Common myeloid progenitor, CD34-positive (primary cell): ENCODE measurements around the gene CYTH1.

Experiments used
- CTCF ChIA-PET: fragments of 350-600 bp; sonication (Branson Sonifier 250); formaldehyde crosslinking; loops from one replicate; lab custom pipeline; 2021; ENCODE audit warnings: antibody characterized with exemption; lab: Charles Lee
- POLR2A ChIA-PET: fragments of 350-600 bp; sonication (Branson Sonifier 250); formaldehyde crosslinking; loops from one replicate; lab custom pipeline; 2021; ENCODE audit warnings: antibody characterized with exemption; lab: Charles Lee
- DNase-seq, 3 donors: peaks; one replicate each; pipeline versions ENCODE4 v3.0.0 to v3.0.0-alpha.2; 2013
- H3K27ac ChIP-seq, 2 experiments: 1 replicate in 1 of 2; 2 replicates in 1 of 2; pipeline ENCODE4 v1.7.0; 2013; ENCODE audit warnings: inconsistent platforms in 2 of 2, low read length in 2 of 2, mild to moderate bottlenecking in 2 of 2, low read depth in 1 of 2, moderate library complexity in 1 of 2; ENCODE audit not compliant: severe bottlenecking in 2 of 2, insufficient read depth in 1 of 2, poor library complexity in 1 of 2
- H3K27me3 ChIP-seq, 5 experiments: replicated peaks in 2 of 5; 1 replicate in 3 of 5; 2 replicates in 2 of 5; pipeline versions ENCODE4 v1.6.1 to v1.7.0; 2013; ENCODE audit warnings: low read length in 4 of 5, mild to moderate bottlenecking in 2 of 5, moderate library complexity in 2 of 5, inconsistent platforms in 1 of 5; ENCODE audit not compliant: insufficient read depth in 5 of 5, control insufficient read depth in 4 of 5
- H3K36me3 ChIP-seq, 4 experiments: 1 replicate in 2 of 4; 2 replicates in 2 of 4; pipeline versions ENCODE4 v1.6.1 to v1.7.0; 2013; ENCODE audit warnings: low read length in 3 of 4, control low read depth in 1 of 4, mild to moderate bottlenecking in 1 of 4; ENCODE audit not compliant: control insufficient read depth in 4 of 4, insufficient read depth in 4 of 4
- H3K4me1 ChIP-seq, 4 experiments: 1 replicate in 3 of 4; 2 replicates in 1 of 4; pipeline versions ENCODE4 v1.6.1 to v1.7.1; 2013; ENCODE audit warnings: low read length in 3 of 4, mild to moderate bottlenecking in 3 of 4, control low read depth in 1 of 4, inconsistent platforms in 1 of 4, moderate library complexity in 1 of 4; ENCODE audit not compliant: control insufficient read depth in 4 of 4, insufficient read depth in 4 of 4; ENCODE audit errors: control extremely low read depth in 1 of 4
- H3K4me3 ChIP-seq, 7 experiments: 1 replicate in 4 of 7; 2 replicates in 3 of 7; pipeline versions ENCODE4 v1.5.1 to v1.7.0; 2013; ENCODE audit warnings: mild to moderate bottlenecking in 7 of 7, low read length in 6 of 7, moderate library complexity in 6 of 7, inconsistent platforms in 2 of 7, low read depth in 2 of 7, control low read depth in 1 of 7; ENCODE audit not compliant: insufficient read depth in 4 of 7, control insufficient read depth in 1 of 7; ENCODE audit errors: extremely low read depth in 1 of 7
- H3K9me3 ChIP-seq, 5 experiments: 1 replicate in 4 of 5; 2 replicates in 1 of 5; pipeline versions ENCODE4 v1.6.1 to v1.7.1; 2013; ENCODE audit warnings: low read length in 4 of 5, mild to moderate bottlenecking in 2 of 5, inconsistent platforms in 1 of 5, low read depth in 1 of 5, moderate library complexity in 1 of 5; ENCODE audit not compliant: control insufficient read depth in 4 of 5, insufficient read depth in 2 of 5; ENCODE audit errors: control extremely low read depth in 1 of 5
- WGBS: methylation state at CpG from one replicate; pipeline ENCODE4 v1.1.5; 2013; ENCODE audit not compliant: insufficient coverage; 5-methylcytosine and 5-hydroxymethylcytosine counted together

Gene CYTH1

GRCh38 chr17:78802008-78802407, 19.9 kb upstream of the CYTH1 start:
- Histone ChIP-seq H3K27me3 (no peaks in the 10 kb centered on the region), H3K27ac (no peak overlapping the region), H3K4me1 (peaks cover 0 to 14% (median 5%) of the 10 kb centered on the region in 4 experiments), H3K9me3 (no peaks in the 10 kb centered on the region), H3K36me3 (peaks cover 15 to 88% (median 68%) of the 10 kb centered on the region in 4 experiments), H3K4me3 (no peak overlapping the region)
- WGBS = over 99% methylated on average over 8 of the region's 30 CpGs
- CTCF ChIA-PET = interaction anchor here (4.4 kb wide), 1 partner anchor 17 kb away, joined by 14 read pairs; no protein-coding TSS in a partner anchor
- POLR2A ChIA-PET = no interaction called here
- DNase-seq = no peak

- POLR2A ChIA-PET = interaction anchor here (0.6 kb wide), 1 partner anchor 966 kb away, joined by 3 read pairs; no protein-coding TSS in a partner anchor
- Histone ChIP-seq H3K4me3 (no peak overlapping the region), H3K27me3 (no peaks in the 10 kb centered on the region), H3K9me3 (no peaks in the 10 kb centered on the region), H3K4me1 (no peaks in the 10 kb centered on the region), H3K36me3 (peaks cover 14 to 88% (median 71%) of the 10 kb centered on the region in 4 experiments), H3K27ac (no peak overlapping the region)
- CTCF ChIA-PET = interaction anchor here (0.9 to 4.4 kb wide), 6 partner anchors 10 to 304 kb away, joined by 3 to 14 read pairs (median 3); no protein-coding TSS in a partner anchor
- no peak for DNase-seq
- WGBS = 88% methylated on average over 8 of the region's 18 CpGs
Measured at GRCh38 chr17:78800132-78800931, 18.3 kb upstream of the CYTH1 start.

- Histone ChIP-seq H3K36me3 (peaks cover 11 to 92% (median 72%) of the 10 kb centered on the region in 4 experiments), H3K4me1 (no peaks in the 10 kb centered on the region), H3K27me3 (no peaks in the 10 kb centered on the region), H3K9me3 (no peaks in the 10 kb centered on the region), H3K4me3 (no peak overlapping the region), H3K27ac (no peak overlapping the region)
- peak in 2 of 3 donors; percentile 54 to 58 for DNase-seq
- WGBS = 90% methylated on average over 29 of the region's 33 CpGs
- CTCF ChIA-PET = interaction anchor here (0.7 to 4.4 kb wide), 12 partner anchors 8 to 83 kb away, joined by 3 to 14 read pairs (median 4); no protein-coding TSS in a partner anchor
- POLR2A ChIA-PET = no interaction called here
Measured at GRCh38 chr17:78798695-78799559, 16.9 kb upstream of the CYTH1 start.

- no peak for DNase-seq
- peaks cover 11 to 92% (median 74%) of the 10 kb centered on the region in 4 experiments for H3K36me3 ChIP-seq
- H3K4me3 ChIP-seq = no peak overlapping the region
- CTCF ChIA-PET = interaction anchor here (1.2 to 2.5 kb wide), 5 partner anchors 9 to 91 kb away, joined by 3 to 5 read pairs (median 4); no protein-coding TSS in a partner anchor
- no peaks in the 10 kb centered on the region for H3K27me3 ChIP-seq
- POLR2A ChIA-PET = no interaction called here
- WGBS = 92% methylated on average over 22 of the region's 28 CpGs
- H3K4me1 ChIP-seq = no peaks in the 10 kb centered on the region
- H3K9me3 ChIP-seq = no peaks in the 10 kb centered on the region
- H3K27ac ChIP-seq = no peak overlapping the region
Measured at GRCh38 chr17:78797691-78798585, 15.9 kb upstream of the CYTH1 start.

GRCh38 chr17:78797213-78797612, 15.1 kb upstream of the CYTH1 start:
- Histone ChIP-seq H3K4me3 (no peak overlapping the region), H3K27me3 (no peaks in the 10 kb centered on the region), H3K27ac (no peak overlapping the region), H3K36me3 (peaks cover 11 to 85% (median 71%) of the 10 kb centered on the region in 4 experiments), H3K4me1 (no peaks in the 10 kb centered on the region), H3K9me3 (no peaks in the 10 kb centered on the region)
- 99% methylated on average over 9 of the region's 11 CpGs for WGBS
- no peak for DNase-seq
- CTCF ChIA-PET = interaction anchor here (1.2 to 2.5 kb wide), 3 partner anchors 21 to 90 kb away, joined by 3 to 5 read pairs (median 4); no protein-coding TSS in a partner anchor
- POLR2A ChIA-PET = no interaction called here

- Histone ChIP-seq H3K27me3 (no peaks in the 10 kb centered on the region), H3K4me3 (no peak overlapping the region), H3K4me1 (no peaks in the 10 kb centered on the region), H3K36me3 (peaks cover 11 to 87% (median 70%) of the 10 kb centered on the region in 4 experiments), H3K27ac (no peak overlapping the region), H3K9me3 (no peaks in the 10 kb centered on the region)
- ChIA-PET CTCF (interaction anchor here (0.9 to 1.2 kb wide), 2 partner anchors 81 to 89 kb away, joined by 3 read pairs; no protein-coding TSS in a partner anchor), POLR2A (no interaction called here)
- no peak for DNase-seq
- 93% methylated on average over 10 of the region's 11 CpGs for WGBS
Measured at GRCh38 chr17:78796517-78796900, 14.4 kb upstream of the CYTH1 start.
